ENCODE measurements around the gene FLNB.

DNA sequence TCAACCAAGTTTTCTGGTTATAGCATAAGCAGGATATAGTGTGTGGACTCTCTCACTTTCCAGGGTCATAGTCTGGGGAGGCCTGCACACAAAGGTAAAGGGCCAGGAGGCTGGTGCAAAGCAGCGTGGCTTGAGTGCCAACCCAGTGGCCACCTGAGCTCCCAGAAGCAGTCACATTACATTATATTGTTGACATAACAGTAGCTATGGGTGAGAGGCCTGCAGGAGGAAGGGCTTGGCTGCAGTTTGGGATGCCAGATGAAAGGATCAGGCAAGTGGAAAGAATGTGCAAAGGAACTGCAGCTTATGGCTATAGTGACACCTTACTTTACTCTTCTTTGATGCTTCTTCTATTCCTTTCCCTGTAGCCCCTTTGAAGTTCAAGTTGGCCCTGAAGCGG lies 96.5 kb downstream of the FLNB start:
- no peak for TF ChIP-seq POLR2AphosphoS5 (IDR thresholded peaks at IDR 0.05; ENCODE audit: low read depth, low read length)
- TF ChIP-seq SIN3A (IDR thresholded peaks at IDR 0.05; ENCODE audit: borderline replicate concordance, insufficient read depth, low read length) = no peak
- TF ChIP-seq, protein P1, sequence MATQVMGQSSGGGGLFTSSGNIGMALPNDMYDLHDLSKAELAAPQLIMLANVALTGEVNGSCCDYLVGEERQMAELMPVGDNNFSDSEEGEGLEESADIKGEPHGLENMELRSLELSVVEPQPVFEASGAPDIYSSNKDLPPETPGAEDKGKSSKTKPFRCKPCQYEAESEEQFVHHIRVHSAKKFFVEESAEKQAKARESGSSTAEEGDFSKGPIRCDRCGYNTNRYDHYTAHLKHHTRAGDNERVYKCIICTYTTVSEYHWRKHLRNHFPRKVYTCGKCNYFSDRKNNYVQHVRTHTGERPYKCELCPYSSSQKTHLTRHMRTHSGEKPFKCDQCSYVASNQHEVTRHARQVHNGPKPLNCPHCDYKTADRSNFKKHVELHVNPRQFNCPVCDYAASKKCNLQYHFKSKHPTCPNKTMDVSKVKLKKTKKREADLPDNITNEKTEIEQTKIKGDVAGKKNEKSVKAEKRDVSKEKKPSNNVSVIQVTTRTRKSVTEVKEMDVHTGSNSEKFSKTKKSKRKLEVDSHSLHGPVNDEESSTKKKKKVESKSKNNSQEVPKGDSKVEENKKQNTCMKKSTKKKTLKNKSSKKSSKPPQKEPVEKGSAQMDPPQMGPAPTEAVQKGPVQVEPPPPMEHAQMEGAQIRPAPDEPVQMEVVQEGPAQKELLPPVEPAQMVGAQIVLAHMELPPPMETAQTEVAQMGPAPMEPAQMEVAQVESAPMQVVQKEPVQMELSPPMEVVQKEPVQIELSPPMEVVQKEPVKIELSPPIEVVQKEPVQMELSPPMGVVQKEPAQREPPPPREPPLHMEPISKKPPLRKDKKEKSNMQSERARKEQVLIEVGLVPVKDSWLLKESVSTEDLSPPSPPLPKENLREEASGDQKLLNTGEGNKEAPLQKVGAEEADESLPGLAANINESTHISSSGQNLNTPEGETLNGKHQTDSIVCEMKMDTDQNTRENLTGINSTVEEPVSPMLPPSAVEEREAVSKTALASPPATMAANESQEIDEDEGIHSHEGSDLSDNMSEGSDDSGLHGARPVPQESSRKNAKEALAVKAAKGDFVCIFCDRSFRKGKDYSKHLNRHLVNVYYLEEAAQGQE (IDR thresholded peaks at IDR 0.05; ENCODE audit: insufficient read depth in 1 of 2, low read depth in 2 of 2, low read length in 2 of 2) = no peak
- no peak for TF ChIP-seq TAF1 (IDR thresholded peaks at IDR 0.05; ENCODE audit: borderline replicate concordance, insufficient read depth, low read length)

All from PFSK-1 (cell line).